BJ (cell line): ENCODE measurements around the gene SMAP2. TPM values are rescaled to one million over a fixed set of nuclear protein-coding genes. Genes with fewer than 3 reads are reported as not detected.
"Not testable (repeated sequence)": the region's sequence is repeated elsewhere in the genome, so short reads cannot be mapped to it uniquely, and the experiment has no call there.

ENCODE experiments used
- CTCF ChIA-PET: fragments of 350-600 bp; formaldehyde crosslinking; extraction: SDS; loops from one replicate; lab custom pipeline; 2021; ENCODE audit warnings: antibody characterized with exemption, inconsistent platforms; lab: Yijun Ruan, JAX
- POLR2A ChIA-PET: fragments of 300-600 bp; sonication (Branson Sonifier 250); formaldehyde crosslinking; extraction: SDS; loops from one replicate; lab custom pipeline; 2021; ENCODE audit warnings: antibody characterized with exemption; lab: Charles Lee
- DNase-seq: peaks from one replicate; pipeline ENCODE4 v3.0.0-alpha.2; 2011; ENCODE audit warnings: low read depth
- H3K27me3 ChIP-seq: 2 replicates; pipeline ENCODE4 v1.6.0; 2011; ENCODE audit warnings: low read length; ENCODE audit not compliant: control insufficient read depth, insufficient read depth
- H3K36me3 ChIP-seq: 2 replicates; pipeline ENCODE4 v1.5.1; 2011; ENCODE audit warnings: low read length; ENCODE audit not compliant: control insufficient read depth, insufficient read depth
- H3K4me3 ChIP-seq: 2 replicates; pipeline ENCODE4 v1.5.1; 2011; ENCODE audit warnings: low read depth, mild to moderate bottlenecking, control low read depth, low read length
- polyA minus RNA-seq: library from RNA; depleted of rRNA, polyadenylated mRNA; stranded (reverse); fragments of >200 nt; gene quantifications from 2 replicates; pipeline ENCODE4 v1.2.3, GENCODE V29; 2011; rRNA and poly(A)+ RNA removed
- polyA plus RNA-seq: library from polyadenylated mRNA; depleted of rRNA; stranded (reverse); fragments of >200 nt; gene quantifications from 2 replicates; pipeline ENCODE4 v1.2.3, GENCODE V29; 2011; rRNA removed
- TF ChIP-seq, protein P1 (sequence below): IDR thresholded peaks from 2 replicates; pipeline ENCODE4 v1.5.1; 2011; ENCODE audit warnings: low read depth, mild to moderate bottlenecking, control low read depth, inconsistent platforms, low read length, moderate library complexity; ENCODE audit not compliant: insufficient read depth

SMAP2 gene
- polyA plus RNA-seq: 9.0 and 10.2 TPM in 2 replicates
- 8.6 and 11.1 TPM in 2 replicates for polyA minus RNA-seq

DNA sequence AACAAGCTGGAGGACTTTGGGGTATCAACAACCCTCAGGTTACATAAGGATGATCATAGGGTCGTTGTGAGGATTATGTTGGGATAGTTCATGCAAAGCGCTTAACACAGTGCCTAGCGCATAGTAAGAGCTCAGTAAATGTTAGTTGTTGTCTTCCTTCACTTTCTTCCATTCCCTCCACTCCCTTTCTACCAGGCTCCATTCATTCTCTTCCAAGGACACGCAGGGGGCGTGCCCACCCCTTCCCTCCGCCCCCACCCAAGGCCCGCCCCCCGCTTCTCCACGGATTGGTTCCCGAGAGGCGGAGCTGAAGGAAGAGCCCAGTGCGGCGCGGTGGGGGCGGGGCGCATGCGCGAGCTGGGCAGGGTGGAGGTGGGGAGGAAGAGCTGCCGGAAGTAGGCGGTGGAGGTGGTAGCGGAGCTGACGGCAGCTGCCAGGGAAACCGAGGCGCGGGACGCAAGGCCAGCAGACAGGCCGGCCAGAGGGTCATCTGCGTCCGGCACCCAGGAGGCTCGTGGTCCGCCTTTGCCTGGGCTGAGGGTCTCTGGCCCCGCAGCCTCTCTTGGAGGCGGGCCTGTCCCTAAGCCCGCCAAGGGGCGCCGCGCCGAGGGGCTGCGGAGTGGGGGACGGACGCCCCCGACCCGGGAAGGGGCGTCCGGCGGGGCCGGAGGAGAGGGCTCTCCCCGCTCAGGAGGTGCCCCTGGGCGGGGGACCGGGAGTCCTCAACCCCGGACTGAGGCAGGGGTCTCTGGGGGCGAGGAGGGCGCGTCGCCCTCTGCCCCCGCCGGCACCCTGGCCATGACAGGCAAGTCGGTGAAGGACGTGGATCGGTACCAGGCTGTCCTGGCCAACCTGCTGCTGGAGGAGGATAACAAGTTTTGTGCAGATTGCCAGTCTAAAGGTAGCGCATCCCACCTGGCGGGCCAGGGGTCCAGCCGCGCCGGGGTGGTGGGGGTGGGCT lies at the start of gene SMAP2:
Gene SMAP2, plus strand, starts transcription at position 405 of the 961 bp plus-strand sequence. Its CDS starts 394 bp downstream, at position 799.
- Histone ChIP-seq H3K4me3 (peak within 1 kb of the TSS; percentile 98), H3K36me3 (no peaks in the 10 kb centered on the region), H3K27me3 (no peaks in the 10 kb centered on the region)
- DNase-seq: peak; percentile 68
- ChIA-PET POLR2A (interaction anchor here (0.6 to 1.9 kb wide), 3 partner anchors 10 to 27 kb away, joined by 5 to 17 read pairs (median 10); no protein-coding TSS in a partner anchor), CTCF (interaction anchor here (0.8 to 1.9 kb wide), 4 partner anchors 9 to 230 kb away, joined by 3 to 6 read pairs (median 4); no protein-coding TSS in a partner anchor)
- TF ChIP-seq, protein P1, sequence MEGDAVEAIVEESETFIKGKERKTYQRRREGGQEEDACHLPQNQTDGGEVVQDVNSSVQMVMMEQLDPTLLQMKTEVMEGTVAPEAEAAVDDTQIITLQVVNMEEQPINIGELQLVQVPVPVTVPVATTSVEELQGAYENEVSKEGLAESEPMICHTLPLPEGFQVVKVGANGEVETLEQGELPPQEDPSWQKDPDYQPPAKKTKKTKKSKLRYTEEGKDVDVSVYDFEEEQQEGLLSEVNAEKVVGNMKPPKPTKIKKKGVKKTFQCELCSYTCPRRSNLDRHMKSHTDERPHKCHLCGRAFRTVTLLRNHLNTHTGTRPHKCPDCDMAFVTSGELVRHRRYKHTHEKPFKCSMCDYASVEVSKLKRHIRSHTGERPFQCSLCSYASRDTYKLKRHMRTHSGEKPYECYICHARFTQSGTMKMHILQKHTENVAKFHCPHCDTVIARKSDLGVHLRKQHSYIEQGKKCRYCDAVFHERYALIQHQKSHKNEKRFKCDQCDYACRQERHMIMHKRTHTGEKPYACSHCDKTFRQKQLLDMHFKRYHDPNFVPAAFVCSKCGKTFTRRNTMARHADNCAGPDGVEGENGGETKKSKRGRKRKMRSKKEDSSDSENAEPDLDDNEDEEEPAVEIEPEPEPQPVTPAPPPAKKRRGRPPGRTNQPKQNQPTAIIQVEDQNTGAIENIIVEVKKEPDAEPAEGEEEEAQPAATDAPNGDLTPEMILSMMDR: no peak

DNA sequence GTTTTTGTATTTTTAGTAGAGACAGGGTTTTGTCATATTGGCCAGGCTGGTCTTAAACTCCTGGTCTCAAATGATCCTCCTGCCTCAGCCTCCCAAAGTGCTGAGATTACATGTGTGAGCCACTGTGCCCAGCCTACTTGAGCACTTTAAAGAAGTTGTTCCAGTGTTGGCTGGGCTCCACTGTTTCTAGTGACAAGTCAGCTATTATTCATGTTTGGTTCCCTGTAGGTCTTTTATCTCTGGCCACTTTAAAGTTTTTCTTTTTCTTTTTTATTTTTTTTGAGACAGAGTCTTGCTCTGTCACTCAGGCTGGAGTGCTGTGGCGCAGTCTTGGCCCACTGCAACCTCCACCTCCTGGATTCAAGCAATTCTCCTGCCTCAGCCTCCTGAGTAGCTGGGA lies 42.1 kb upstream of the SMAP2 start:
- H3K36me3 ChIP-seq, POLR2A ChIA-PET, H3K4me3 ChIP-seq, DNase-seq, H3K27me3 ChIP-seq: not testable (repeated sequence)
- CTCF ChIA-PET: interaction anchor here (1.0 kb wide), 1 partner anchor 179 kb away, joined by 3 read pairs; no protein-coding TSS in a partner anchor

DNA sequence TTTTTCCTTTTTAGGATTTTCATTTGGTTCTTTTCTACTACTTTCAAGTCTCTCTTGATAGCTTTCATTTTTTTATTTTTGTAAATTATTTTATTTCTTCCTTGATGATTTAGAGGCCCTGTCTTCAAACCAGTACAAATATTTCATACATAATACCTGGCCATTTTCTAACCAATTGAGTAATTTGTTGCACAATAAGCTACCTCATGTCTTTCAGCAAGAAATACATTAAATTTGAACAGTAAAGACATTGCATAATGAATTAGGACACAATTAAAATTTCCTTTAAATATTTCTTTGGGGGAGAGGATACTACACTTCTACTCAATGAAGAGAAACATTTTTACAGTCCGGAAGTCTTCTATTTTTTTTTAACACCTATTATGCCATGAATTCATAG lies 40.8 kb upstream of the SMAP2 start:
- POLR2A ChIA-PET: no interaction called here
- CTCF ChIA-PET: interaction anchor here (0.7 to 7.9 kb wide), 4 partner anchors 15 to 189 kb away, joined by 3 to 116 read pairs (median 42); partner anchors contain the start of gene COL9A2

DNA sequence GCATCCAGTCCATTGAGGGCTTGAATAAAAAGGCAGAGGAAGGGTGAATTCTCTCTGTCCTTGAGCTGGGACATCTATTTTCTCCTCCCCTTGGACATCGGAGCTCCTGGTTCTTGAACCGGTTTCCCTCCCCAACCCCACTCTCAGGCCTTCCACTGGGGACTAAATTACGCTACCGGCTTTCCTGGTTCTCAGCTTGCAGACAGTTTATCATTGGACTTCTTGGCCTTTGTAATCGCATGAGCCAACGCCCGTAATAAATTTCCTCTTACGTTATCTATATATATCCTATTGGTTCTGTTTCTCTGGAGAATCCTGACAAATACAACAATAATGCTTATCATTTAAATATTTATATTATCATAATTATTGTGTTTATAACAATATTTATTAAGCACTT lies 36.1 kb upstream of the SMAP2 start:
- peaks cover 2% of the 10 kb centered on the region for H3K27me3 ChIP-seq
- no peak overlapping the region for H3K4me3 ChIP-seq
- ChIA-PET CTCF (interaction anchor here (0.8 to 7.9 kb wide), 22 partner anchors 9 to 266 kb away, joined by 3 to 207 read pairs (median 10); partner anchors contain the start of gene COL9A2), POLR2A (interaction anchor here (1.0 kb wide), 1 partner anchor 186 kb away, joined by 7 read pairs; no protein-coding TSS in a partner anchor)
- TF ChIP-seq, protein P1: no peak
- DNase-seq: no peak
- H3K36me3 ChIP-seq: no peaks in the 10 kb centered on the region

More for the DNA sequence above, 40.8 kb upstream of the SMAP2 start:
- Histone ChIP-seq H3K36me3 (no peaks in the 10 kb centered on the region), H3K27me3 (0 out of 2 replicates have a peak, but pooled peaks cover 1% of the 10 kb centered on the region), H3K4me3 (no peak overlapping the region)
- DNase-seq: no peak
- TF ChIP-seq, protein P1: no peak

DNA sequence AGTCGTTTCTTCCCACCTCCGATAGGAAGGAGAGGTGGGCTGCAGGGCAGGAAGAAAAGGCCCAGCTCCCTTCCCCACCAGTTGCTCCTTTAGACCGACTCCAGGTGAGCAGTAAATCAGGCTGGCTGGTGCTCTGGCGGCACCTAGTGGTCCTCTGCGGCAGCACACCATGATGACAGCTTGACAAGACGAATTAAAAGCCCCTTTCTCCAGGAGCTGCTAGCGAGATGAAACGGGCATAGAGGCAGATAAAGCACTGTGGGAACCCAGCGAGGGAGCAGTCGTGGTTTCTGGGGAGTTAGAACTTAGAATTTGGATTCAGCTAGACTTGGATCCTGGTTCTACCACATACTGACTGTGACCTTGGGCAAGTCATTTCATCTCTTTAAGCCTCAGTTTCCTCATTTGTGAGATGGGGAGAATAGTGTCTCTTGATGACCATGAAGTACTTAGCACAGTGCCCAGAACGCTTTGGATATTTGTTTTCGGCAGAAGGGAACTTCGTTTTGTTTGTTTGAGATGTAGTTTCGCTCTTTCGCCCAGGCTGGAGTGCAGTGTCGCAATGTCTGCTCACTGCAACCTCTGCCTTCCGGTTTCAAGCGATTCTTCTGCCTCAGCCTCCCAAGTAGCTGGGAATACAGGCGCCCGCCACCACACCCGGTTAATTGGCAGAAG lies 34.6 kb upstream of the SMAP2 start:
- peak; percentile 15 for DNase-seq
- Histone ChIP-seq H3K4me3 (no peak overlapping the region), H3K36me3 (no peaks in the 10 kb centered on the region), H3K27me3 (peaks cover 2% of the 10 kb centered on the region)
- TF ChIP-seq, protein P1: peak; percentile 99
- POLR2A ChIA-PET: interaction anchor here (1.0 kb wide), 2 partner anchors 187 to 195 kb away, joined by 3 to 7 read pairs; no protein-coding TSS in a partner anchor
- CTCF ChIA-PET: interaction anchor here (0.6 to 7.9 kb wide), 54 partner anchors 9 to 519 kb away, joined by 3 to 207 read pairs (median 6); partner anchors contain the start of genes COL9A2, PPT1 and ZFP69B
